ENCODE results near the gene PLXDC2.
"Not testable (repeated sequence)": the region's sequence is repeated elsewhere in the genome, so short reads cannot be mapped to it uniquely, and the experiment has no call there.

PLXDC2 gene

DNA sequence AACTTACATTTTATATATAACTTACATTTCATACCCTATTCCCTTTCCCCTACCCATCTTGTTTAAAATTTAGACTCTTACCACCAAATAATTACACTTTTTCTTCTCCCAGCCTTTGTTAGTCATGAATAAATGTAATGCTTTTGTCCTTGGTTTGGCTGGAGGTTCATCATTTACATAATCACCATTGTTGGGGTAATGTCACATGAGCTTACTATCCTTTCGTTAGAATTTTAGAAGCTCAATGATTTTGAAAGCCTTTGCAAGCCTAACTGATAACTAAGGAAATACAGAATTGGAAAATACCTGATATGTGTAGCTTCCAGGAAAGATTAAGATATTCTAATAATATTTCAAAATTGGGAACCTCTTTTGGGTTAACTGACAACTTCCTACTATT, 171.7 kb downstream of the PLXDC2 start:
- DNase-seq = no peak

DNA sequence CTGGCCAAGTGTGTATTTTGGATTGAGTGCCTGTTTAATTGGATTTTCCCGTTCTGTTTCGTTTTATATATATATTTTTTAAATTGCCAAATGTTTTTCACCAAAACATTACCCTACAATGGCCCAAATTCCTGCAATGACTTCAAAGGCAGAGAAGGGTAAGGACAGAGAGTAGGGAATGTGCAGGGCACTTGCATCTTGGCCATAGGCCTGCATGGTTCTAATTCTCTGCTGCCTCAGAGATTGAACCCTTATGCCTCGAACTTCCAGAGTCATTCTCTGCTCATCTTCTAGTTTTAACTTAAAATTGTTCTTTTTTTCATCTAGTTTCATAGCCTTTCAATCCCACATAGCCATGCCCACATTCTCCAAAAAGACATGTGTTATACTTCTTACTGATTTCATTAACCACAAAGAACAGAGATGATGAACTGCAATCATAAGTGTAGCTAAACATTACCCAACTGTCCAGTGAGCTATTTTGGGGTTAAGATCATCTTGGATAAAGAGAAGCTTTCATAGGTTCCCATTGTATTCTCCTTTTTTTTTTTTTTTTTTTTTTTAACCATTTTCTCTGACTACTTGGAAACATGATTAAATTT, 177.6 kb downstream of the PLXDC2 start:
- no peak for DNase-seq

DNA sequence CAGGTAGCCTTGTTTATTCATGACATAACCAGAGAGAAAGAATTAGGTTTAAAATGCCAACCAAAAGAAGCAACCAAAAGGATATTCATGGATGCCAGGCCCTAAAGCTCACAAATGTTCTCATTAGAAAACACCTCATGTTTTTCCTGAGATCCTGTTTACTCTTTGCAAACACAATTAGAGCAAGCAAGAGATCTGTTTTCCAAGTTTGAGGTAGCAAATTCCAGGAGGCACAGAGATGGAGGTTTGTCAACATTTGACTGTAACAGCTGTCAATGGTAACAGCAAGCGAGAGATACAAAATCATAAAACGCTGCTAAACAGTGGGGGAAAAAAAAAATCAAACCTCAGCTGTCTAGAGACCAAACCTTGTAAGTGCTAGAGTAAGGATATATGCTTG, 182.2 kb downstream of the PLXDC2 start:
- DNase-seq = no peak

DNA sequence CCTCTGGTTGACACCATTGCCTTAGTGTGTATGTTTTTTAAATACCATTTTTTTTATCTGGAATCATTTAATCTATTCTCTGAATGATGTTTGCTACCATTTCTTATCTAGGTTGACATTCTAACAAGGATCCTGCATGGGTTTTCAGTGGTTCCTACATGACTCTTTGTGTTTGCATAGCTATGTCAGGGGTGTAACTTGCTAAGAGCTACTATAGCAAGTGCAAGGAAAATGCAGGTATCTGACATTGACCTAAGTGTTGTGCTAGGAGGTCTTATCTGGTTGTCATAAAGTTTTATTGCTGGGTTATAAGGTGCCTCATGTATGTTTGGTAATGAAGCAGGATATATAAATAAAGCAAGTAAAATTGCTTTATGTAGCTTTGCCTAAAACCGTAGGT, 183.2 kb downstream of the PLXDC2 start:
- no peak for DNase-seq

DNA sequence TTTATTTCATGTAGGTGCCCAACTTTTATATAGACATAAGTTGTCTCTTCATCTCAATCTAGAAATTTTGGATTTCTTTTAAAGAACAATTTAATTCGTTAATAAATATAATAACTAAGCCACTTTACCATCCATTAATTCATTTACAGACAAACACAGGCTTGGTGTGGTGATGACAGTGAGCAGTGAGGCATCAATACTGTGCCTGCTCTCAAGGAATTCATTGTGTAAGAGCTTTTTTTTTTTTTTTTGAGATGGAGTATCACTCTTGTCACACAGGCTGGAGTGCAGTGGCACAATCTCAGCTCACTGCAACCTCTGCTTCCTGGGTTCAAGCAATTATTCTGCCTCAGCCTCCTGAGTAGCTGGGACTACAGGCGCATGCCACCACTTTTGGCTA, 185.8 kb downstream of the PLXDC2 start:
- DNase-seq = not testable (repeated sequence)

DNA sequence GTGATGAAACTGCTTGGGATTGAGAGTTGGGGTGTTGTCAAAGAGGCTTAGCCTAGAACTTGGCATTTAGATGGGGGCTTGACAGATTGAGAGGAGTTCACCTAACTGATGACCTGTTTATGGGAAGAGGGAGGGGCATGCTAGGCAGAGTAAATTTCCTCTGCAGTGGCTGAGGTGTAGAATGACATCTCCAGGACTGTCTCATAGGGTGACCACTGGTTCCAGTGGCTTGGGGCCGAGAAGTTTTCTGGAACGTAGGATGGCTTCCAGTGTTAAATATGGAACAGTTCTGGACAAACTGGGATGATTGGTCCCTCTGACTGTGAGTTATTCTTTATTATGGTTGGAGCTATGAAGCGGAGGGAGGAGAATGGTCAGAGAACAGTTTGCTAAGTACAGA, 186.4 kb downstream of the PLXDC2 start:
- DNase-seq = no peak

DNA sequence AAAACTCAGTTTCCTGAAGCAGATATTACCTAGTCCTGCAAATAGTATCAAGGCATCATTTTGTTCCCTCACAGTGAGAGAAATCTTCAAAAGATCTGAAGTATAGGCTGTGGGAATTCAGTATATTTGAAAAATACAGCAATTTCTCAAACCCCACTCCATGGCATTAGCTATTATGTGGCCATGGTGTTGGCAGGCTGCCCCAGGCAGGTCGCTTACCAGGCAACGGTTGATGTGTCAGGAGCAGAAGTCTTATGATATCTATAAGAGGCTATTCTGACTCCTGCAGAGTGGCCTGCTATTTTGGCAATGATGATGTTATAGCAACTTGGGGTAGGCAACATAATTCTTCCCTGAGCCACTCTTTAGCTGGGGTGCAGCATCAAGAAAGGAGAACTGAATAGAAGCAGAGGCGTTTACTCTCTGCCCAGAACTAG, 187.9 kb downstream of the PLXDC2 start:
- DNase-seq = no peak

DNA sequence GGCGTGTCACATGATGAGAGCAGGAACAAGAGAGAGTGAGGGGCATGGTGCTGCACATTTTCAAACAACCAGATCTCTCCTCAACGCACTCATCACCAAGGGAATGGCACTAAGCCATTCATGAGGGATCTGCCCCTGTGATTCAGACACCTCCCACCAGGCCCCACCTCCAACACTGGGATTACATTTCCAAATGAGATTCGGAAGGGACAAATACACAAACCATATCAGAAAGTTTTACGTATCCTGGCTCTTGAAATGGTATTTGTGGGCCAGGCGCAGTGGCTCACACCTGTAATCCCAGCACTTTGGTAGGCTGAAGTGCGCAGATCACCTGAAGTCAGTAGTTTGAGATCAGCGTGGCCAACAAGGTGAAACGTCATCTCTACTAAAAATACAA, 189.4 kb downstream of the PLXDC2 start:
- no peak for DNase-seq

DNA sequence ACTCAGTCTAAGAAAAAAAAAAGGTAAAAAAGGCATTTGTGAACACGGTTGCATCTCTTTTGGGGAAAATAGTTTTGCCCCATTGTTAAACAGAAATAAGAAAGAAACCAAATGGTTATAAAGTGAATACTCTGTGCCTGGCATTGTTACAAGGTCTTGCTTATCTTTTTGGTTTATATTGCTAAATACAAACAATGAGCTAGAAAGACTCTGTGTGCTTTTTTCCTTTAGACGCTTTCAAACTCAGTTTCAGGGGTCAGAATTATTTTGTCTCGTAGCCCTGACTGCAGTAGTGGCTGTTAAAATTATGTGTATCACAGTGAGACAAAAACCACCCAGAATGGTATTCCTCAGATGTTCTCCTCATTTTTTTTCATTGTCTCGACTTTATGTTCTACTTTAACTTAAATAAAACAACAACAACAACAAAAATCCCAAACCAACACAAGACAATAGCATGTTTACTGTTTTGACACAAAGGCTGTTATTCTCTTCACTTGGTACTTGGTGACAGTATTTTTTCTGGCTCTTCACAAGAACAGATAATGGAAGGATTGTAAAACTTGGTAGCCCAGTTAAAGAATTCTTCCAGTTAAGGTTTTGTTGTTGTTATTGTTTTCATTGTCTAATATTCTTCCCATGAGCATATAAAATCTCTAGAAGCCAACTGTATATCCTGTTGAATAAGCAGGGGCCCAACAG, 190.1 kb downstream of the PLXDC2 start:
- no peak for DNase-seq

DNA sequence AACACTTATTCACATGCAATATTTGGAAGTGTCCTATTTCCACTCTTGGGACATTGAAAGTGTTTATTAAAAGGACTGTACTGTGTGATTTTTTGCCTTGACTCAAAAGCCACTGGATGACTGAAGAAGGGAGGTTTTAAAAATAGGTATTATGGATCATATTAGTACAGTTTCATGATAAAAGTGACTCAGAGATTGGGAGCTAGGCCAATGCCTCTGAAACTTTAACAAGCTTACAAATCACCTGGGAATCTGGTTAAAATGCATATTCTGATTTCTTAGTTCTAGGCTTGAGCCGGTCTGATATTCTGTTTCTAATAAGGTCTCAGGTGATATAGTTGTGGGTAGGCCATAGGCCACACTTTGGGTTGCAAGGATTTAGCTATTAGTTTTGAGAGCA, 191.2 kb downstream of the PLXDC2 start:
- no peak for DNase-seq

DNA sequence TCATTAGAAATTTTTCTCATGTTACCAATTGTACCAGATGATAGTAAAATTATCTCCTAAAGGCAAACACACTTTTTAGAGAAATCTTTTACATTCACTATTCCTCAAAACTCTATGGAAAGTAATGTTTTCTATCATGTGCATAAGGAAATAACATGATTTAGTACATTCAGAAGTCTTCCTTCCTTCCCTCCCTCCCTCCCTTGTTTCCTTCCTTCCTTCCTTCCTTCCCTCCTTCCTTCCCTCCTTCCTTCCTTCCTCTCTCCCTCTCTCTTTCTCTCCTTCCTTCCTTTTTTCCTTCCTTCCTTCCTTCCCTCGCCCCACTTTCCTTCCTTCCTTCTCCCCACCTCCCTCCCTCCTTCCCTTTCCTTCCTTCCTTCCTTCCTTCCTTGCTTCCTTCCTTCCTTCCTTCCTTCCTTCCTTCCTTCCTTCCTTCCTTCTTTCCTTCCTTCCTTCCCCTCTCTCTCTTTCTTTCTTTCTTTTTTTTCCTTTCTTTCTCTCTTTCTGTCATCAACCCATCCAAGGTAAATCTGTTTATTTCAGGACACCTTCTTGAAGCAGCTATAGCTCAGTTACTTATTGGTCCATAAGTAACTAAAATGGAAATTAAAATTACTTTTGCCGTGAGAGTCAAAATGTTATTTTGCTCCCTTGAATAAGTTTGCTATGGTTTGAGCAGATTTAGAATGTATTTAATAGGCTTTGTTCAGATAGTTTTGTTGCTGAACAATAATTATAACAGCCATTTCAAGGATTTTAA, 197.9 kb downstream of the PLXDC2 start:
- no peak for DNase-seq

DNA sequence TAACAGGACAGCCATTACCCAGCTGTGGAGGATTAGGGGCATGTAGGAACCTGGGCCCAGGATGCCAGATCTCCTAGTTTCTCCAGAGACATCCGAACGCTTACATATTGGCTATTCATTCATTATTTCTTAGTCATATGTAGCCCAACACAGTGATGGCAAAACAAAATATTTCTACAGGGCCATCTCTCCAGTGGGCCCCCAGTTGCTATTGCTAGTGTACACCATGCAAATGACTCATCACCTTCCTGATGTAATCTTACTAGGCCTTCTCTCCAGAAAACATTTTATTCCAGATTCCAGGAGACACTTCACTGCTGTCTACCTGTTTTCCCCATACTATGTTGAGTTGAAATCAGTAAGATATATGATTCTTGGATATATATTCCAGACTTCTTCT, 201.7 kb downstream of the PLXDC2 start:
- no peak for DNase-seq

DNA sequence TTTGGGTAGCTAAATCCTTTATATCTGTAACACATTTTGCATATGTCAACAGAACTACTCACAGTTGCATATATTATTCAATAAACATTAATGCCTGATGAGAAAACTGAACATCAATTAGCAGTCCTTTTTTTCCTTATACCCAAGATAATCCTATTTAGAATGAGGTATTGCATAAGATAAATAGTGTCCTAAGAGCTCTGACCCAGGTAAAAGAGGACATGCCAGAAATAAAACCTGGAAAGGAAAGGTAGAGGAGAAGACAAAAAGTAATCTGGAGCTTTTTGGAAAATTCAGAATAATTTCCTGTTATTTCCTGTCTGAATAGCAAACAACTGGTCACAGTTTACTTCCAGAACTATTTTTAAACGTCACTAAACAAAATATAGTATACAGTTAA, 204.4 kb downstream of the PLXDC2 start:
- no peak for DNase-seq

DNA sequence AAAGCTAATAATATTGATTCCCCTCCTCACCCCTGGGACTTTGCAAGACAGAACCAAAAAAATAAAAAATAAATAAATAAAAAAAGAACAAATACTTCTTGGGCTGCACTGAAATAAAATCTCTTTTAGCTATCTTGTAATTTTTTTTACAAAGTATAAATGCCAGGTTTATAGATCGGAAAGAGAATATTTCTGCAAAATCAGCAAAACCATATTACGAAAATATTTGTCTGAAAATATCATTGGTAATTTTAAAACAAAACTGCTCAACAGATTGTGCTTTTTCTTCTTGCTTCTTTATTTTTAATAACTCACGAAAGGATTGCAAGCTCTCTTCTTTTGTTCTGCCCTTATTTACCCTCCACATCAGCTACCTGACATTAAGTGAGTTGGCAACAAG, 213.3 kb downstream of the PLXDC2 start:
- DNase-seq = no peak

DNA sequence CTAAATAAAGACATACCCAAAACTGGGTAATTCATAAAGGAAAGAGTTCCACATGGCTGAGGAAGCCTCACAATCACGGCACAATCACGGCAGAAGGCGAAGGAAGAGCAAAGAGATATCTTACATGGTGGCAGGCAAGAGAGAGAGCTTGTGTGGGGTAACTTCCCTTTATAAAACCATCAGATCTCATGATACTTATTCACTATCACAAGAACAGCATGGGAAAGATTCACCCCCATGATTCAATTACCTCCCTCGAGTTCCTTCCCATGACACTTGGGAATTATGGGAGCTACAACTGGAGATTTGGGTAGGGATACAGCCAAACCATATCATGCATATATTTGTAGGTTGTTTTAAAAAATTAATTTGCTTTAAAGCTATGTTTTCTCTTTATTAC, 217.2 kb downstream of the PLXDC2 start:
- no peak for DNase-seq

DNA sequence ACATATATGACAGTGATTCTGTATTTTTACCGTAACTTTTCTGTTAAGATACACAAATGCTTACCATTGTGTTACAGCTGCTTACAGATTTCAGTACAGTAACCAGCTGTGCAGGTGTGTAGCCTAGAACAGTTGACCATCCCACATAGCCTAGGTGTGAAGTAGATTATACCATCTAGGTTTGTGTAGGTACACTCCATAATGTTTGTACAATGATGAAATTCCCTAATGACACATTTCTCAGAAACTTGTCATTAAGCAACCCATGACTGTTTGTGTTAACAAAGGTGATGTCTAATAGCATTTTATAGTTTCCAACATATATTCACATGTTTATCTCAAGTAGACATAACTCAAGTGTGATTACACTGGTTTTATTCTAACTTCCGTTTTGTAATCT, 218.5 kb downstream of the PLXDC2 start:
- no peak for DNase-seq

DNA sequence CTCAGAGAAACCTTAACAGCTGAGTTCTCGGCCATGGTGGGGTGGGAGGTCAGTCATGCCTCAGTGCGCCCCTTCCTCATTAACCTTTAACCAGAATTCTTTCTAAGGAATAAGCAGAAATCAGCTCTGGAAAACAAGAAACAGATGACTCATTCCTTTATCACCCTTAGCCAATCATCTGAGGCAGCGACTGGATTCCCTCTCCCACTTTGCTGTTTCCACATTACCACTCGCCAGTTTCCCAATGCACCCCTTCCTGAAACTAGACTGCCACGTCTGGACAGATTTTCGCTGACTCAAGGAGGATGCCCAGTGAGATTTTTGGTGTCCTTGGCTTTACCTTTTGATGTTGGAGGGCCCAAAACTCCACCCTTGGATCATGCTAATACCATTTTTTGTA, 223.8 kb downstream of the PLXDC2 start:
- DNase-seq = no peak

DNA sequence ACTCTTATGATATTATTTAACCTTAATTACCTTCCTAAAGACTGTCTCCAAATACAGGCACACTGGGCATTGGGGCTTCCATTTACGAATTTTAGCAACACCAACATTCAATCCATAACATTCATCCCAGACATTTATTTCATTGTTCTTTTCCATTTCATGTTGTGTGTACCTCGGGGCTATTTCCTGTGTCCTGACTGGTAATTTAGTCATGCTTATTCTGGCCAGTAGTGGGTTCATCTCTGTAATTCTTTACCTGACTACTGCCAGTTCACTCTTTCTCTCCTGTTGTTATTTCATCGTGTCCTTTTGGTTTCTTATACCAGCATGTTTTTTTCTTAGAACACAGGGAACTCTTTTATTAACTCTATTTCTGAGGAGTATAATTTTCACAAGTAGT, 225.7 kb downstream of the PLXDC2 start:
- no peak for DNase-seq

DNA sequence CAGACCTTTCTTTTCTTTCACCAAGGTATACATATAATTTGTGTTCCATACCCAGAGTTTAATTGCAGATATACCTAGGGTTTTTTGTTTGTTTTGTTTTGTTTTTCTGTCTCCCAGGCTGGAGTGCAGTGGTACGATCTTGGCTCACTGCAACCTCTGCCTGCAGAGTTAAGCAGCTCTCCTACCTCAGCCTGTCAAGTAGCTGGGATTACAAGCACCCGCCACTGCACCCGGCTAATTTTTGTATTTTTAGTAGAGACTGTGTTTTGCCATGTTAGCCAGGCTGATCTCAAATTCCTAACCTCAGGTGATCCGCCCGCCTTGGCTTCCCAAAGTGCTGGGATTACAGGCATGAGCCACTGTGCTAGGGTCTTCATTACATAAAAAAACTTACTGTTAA, 228.9 kb downstream of the PLXDC2 start:
- DNase-seq = not testable (repeated sequence)

DNA sequence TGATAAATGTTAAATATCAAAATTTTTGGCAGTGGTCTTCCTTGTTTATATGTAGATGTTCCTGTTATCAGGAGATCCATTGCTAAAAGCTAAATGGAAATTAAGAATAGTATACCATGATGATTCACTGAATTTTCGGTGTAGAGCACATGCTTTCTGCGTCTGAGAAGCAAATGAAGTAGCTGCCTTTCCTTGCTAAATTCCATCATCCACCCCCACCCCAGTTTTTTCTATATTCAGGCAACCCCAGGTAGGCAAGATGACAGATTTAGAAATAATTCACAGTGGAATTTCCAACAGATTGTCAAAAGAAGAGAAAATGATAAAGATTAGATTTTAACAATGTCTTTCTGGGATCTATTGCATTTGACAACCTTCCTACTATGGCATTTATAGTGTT, 231.9 kb downstream of the PLXDC2 start:
- DNase-seq = no peak

DNA sequence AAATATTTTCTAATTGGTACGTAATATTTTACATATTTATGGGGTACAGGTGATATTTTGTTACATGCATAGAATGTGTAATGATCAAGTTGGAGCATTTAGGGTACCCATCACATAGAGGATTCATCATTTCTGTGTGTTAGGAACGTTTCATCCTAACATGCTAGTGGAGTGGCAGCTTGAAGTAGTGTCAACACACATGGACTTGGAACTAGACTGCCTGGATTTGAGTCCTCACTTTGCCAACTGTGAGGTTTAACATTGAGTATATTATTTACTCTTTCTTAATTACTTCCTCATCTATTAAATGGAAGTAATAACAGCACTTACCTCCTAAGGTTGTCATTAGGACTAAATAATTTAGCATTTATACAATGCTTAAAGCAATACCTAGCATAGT, 241.9 kb downstream of the PLXDC2 start:
- DNase-seq = no peak

DNA sequence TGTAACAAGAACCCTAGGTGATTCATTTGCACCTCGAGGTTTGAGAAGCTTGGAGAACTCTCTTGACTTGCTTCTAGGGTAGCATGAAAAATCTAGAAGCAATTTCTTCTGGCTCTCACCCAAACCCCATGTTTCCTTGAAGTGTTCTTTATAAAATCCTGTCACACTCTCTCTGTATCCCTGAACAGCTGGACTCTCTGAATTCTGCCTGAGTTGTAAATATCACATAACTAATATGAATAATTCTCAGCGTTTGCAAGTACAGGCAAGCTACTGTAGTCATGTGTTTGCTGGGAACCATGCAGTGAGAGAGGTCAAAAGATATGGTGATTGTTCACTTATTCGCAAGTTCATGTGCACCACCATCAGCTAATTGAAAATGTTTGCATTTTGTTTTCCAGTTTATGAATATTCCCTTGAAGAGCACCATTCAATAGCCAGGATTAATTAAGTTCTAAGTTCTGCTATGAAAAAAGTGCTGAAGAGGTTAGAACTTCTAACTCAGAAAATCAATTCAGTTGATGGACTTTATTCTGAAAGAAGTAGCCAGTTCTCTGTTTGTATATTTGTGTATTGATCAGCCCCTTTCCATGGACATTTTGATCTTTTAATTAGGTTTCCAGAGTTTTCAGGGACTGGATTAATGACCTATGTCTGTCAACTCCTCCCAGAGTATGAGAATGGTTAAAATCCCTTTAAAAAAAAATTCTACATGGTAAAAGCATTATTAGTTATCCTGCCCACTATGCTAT, 243.0 kb downstream of the PLXDC2 start:
- no peak for DNase-seq

DNA sequence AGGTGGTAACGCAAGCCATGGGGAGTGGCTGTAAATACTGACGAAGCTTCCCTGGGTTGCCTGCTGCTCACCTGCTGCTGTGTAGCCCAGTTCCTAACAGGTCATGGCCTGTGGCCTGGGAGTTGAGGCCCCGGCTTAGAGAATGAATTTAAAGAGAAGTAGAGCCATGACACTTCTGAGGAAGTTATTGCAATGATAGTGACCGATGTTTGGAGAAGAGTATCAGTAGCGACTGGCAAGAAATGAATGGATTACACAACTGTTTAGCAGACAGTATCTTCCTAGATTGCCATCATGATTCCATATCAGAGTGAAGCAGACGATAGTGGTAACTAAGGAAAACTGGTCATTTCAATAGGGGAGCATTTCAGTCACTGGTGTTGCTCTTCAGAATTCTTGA, 249.6 kb downstream of the PLXDC2 start:
- DNase-seq = no peak

DNA sequence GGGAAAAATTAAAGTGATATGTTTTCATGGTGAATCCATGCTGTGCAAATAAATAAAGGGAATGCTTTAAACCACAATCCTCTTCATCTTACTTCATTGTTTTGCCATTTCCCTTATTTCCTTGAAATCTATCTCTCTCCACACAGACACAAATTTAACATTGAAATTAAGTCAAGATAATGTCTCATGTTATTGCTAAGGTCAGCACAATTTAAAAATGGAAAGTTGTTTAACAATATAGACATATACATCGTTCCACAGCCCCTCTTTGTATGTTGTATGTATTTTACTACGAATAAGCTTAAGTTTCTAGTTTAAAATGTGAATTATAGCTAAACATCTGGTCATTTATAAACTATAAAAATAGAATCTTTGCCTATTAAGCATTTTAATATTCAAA, 256.9 kb downstream of the PLXDC2 start:
- no peak for DNase-seq

All from activated CD8-positive, alpha-beta memory T cell treated with anti-CD3 and anti-CD28 coated beads, Interleukin-2, amount 50 U/mL, for 48 hours (primary cell).